Sigmoid colon (tissue), 7 donors: ENCODE results near the gene PLXNA4. TPM values are rescaled to one million over a fixed set of nuclear protein-coding genes. Genes with fewer than 3 reads are reported as not detected.
"Not testable (repeated sequence)": the region's sequence is repeated elsewhere in the genome, so short reads cannot be mapped to it uniquely, and the experiment has no call there.

Experiments used
- DNase-seq: peaks from one replicate; pipeline ENCODE4 v3.0.0-alpha.2; 2019
- H3K27ac ChIP-seq, 4 donors: fragments of 200-600 bp; sonication (generic); one replicate each; pipeline ENCODE4 v1.5.1; 2016 to 2019; ENCODE audit warnings: mild to moderate bottlenecking in 1 of 4
- H3K27me3 ChIP-seq, 3 donors: fragments of 200-600 bp; sonication (generic); one replicate each; pipeline ENCODE4 v1.5.1; 2019; ENCODE audit warnings: mild to moderate bottlenecking in 1 of 3
- H3K36me3 ChIP-seq, 4 donors: fragments of 200-600 bp; sonication (generic); one replicate each; pipeline ENCODE4 v1.5.1; 2016 to 2019
- H3K4me1 ChIP-seq, 4 donors: fragments of 200-600 bp; sonication (generic); one replicate each; pipeline ENCODE4 v1.5.1; 2017 to 2019
- H3K4me3 ChIP-seq, 4 donors: fragments of 200-600 bp; sonication (generic); one replicate each; pipeline ENCODE4 v1.5.1; 2017 to 2019; ENCODE audit warnings: mild to moderate bottlenecking in 2 of 4, moderate library complexity in 1 of 4
- H3K9me3 ChIP-seq, 4 donors: fragments of 200-600 bp in 3 of 4; sonication (generic) in 3 of 4; one replicate each; pipeline versions ENCODE4 v1.5.1 to v1.6.1; 2013 to 2019
- EP300 ChIP-seq, 4 donors: sonication (generic); formaldehyde crosslinking; IDR thresholded peaks; one replicate each; pipeline ENCODE4 v1.6.1; 2017; ENCODE audit warnings: antibody characterized with exemption in 4 of 4
- POLR2A ChIP-seq, 2 donors: fragments of 450-650 bp; IDR thresholded peaks; one replicate each; pipeline ENCODE4 v1.6.1; 2016; ENCODE audit warnings: antibody characterized with exemption in 2 of 2, mild to moderate bottlenecking in 2 of 2, moderate library complexity in 2 of 2
- POLR2AphosphoS5 ChIP-seq, 4 donors: sonication (generic); formaldehyde crosslinking; IDR thresholded peaks; one replicate each; pipeline ENCODE4 v1.6.1; 2017; ENCODE audit warnings: antibody characterized with exemption in 4 of 4
- whole genome bisulfite sequencing, 2 donors: extraction: QIAGEN DNeasy Blood & Tissue Kit; methylation state at CpG; one replicate each; pipeline ENCODE4 v1.1.7; 2013; 5-methylcytosine and 5-hydroxymethylcytosine counted together
- intact Hi-C: fragments of 100-400 bp; cut with DNase I; formaldehyde crosslinking; loops from one replicate; pipeline ENCODE4 v1.15.1; 2023
- polyA plus RNA-seq, 3 donors: library from polyadenylated mRNA; stranded (reverse); fragments of 200-250 nt; gene quantifications; one replicate each; pipeline ENCODE4 v1.2.3, GENCODE V29; 2013
- total RNA-seq, 4 donors: library from RNA; depleted of rRNA; stranded (reverse); fragments of >200 nt; gene quantifications; one replicate each; pipeline ENCODE4 v1.1.0, GENCODE V29; 2016
- TF ChIP-seq, protein P1 (sequence below), 4 experiments: fragments of 450-650 bp in 3 of 4; fragments of 200-600 bp in 1 of 4; IDR thresholded peaks; one replicate each; pipeline ENCODE4 v1.5.1; 2016 to 2019; ENCODE audit warnings: antibody characterized with exemption in 4 of 4, mild to moderate bottlenecking in 3 of 4, moderate library complexity in 2 of 4
- donor health status: healthy with polysubstance abuse.
- donor health status: Bipolar disorder and iron deficiency.
- donor health status: healthy.

PLXNA4 gene
- total and polyA plus RNA-seq, 7 donors: under 0.01 to 10.5 (median 3.7) TPM; not detected in 1

GRCh38 chr7:132171130-132171576 lies 405.1 kb downstream of the PLXNA4 start:
- no peak overlapping the region for H3K4me3 ChIP-seq
- no peak overlapping the region for H3K27ac ChIP-seq
- intact Hi-C loops: no loop called here
- no peaks in the 10 kb centered on the region for H3K4me1 ChIP-seq
- no peaks in the 10 kb centered on the region for H3K9me3 ChIP-seq
- peak; percentile 20 for DNase-seq
- H3K27me3 ChIP-seq: no peaks in the 10 kb centered on the region
- TF ChIP-seq, protein P1, sequence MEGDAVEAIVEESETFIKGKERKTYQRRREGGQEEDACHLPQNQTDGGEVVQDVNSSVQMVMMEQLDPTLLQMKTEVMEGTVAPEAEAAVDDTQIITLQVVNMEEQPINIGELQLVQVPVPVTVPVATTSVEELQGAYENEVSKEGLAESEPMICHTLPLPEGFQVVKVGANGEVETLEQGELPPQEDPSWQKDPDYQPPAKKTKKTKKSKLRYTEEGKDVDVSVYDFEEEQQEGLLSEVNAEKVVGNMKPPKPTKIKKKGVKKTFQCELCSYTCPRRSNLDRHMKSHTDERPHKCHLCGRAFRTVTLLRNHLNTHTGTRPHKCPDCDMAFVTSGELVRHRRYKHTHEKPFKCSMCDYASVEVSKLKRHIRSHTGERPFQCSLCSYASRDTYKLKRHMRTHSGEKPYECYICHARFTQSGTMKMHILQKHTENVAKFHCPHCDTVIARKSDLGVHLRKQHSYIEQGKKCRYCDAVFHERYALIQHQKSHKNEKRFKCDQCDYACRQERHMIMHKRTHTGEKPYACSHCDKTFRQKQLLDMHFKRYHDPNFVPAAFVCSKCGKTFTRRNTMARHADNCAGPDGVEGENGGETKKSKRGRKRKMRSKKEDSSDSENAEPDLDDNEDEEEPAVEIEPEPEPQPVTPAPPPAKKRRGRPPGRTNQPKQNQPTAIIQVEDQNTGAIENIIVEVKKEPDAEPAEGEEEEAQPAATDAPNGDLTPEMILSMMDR (IDR thresholded peaks at IDR 0.05): no peak
- TF ChIP-seq POLR2A (IDR thresholded peaks at IDR 0.05) (no peak), POLR2AphosphoS5 (IDR thresholded peaks at IDR 0.05) (no peak), EP300 (IDR thresholded peaks at IDR 0.05) (no peak)
- no peaks in the 10 kb centered on the region for H3K36me3 ChIP-seq
- 57 to 78% methylated on average over 5 of the region's 5 CpGs for WGBS, 2 donors

DNA sequence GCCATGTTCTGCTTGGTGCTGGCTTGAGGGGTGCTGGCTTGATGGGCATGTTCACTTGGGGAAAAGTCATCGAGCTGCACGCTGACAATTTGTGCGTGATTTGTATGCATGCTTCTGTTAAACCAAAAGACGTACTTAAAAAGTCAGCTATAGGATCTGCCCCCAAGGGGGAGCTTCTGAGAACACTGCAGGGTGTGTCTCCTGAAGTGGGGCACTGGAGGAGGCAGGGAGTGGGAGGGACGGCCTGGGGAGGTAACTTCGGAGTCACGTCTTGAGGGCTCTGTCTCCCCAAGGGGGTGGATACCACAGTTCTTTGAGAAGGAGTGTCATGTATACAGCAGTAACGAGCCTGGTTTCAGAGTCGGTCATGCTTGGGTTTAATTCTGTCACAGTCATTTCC lies 406.5 kb downstream of the PLXNA4 start:
- DNase-seq: no peak
- Histone ChIP-seq H3K36me3 (no peaks in the 10 kb centered on the region), H3K27me3 (no peaks in the 10 kb centered on the region), H3K4me3 (no peak overlapping the region), H3K27ac (no peak overlapping the region), H3K4me1 (no peaks in the 10 kb centered on the region), H3K9me3 (no peaks in the 10 kb centered on the region)
- TF ChIP-seq, protein P1 (IDR thresholded peaks at IDR 0.05): no peak
- no peak for TF ChIP-seq POLR2AphosphoS5 (IDR thresholded peaks at IDR 0.05)
- no peak for TF ChIP-seq EP300 (IDR thresholded peaks at IDR 0.05)
- TF ChIP-seq POLR2A (IDR thresholded peaks at IDR 0.05): no peak
- intact Hi-C loops: no loop called here
- WGBS, 2 donors: 65 to 79% methylated on average over 9 of the region's 9 CpGs

- H3K4me3 ChIP-seq: no peak overlapping the region
- H3K9me3 ChIP-seq: no peaks in the 10 kb centered on the region
- intact Hi-C loops: no loop called here
- DNase-seq: no peak
- TF ChIP-seq EP300 (IDR thresholded peaks at IDR 0.05) (no peak), POLR2AphosphoS5 (IDR thresholded peaks at IDR 0.05) (no peak), POLR2A (IDR thresholded peaks at IDR 0.05) (no peak)
- TF ChIP-seq, protein P1 (IDR thresholded peaks at IDR 0.05): no peak
- H3K4me1 ChIP-seq: no peaks in the 10 kb centered on the region
- H3K36me3 ChIP-seq: no peaks in the 10 kb centered on the region
- 93 to 96% methylated on average over 17 of the region's 17 CpGs for WGBS, 2 donors
- H3K27me3 ChIP-seq: no peaks in the 10 kb centered on the region
- H3K27ac ChIP-seq: no peak overlapping the region
Measured at GRCh38 chr7:132168239-132168638, 408.0 kb downstream of the PLXNA4 start.

DNA sequence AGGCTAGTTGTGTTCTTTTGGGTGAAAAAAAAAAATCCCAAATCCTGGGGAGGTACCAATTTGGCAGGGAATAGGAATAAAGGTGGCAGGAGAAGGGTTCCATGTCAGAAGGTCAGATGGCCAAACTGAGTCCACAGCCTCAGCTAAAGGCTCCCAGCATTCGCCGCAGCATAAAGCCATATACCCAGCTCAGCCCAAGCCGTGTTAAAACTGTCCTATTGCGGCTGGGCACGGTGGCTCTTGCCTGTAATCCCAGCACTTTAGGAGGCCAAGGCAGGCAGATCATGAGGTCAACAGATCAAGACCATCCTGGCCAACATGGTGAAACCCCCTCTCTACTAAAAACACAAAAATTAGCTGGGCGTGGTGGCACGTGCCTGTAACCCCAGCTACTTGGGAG lies 410.6 kb downstream of the PLXNA4 start:
- H3K4me1 ChIP-seq, DNase-seq, H3K4me3 ChIP-seq, intact Hi-C loops, H3K27me3 ChIP-seq, H3K9me3 ChIP-seq, H3K27ac ChIP-seq, H3K36me3 ChIP-seq: not testable (repeated sequence)
- WGBS, 2 donors: 90 to 92% methylated on average over 7 of the region's 7 CpGs

GRCh38 chr7:132164558-132165125 lies 411.6 kb downstream of the PLXNA4 start:
- intact Hi-C loops: no loop called here
- H3K36me3 ChIP-seq: no peaks in the 10 kb centered on the region
- no peak overlapping the region for H3K4me3 ChIP-seq
- no peaks in the 10 kb centered on the region for H3K9me3 ChIP-seq
- 89 to 94% methylated on average over 12 of the region's 12 CpGs for WGBS, 2 donors
- H3K27ac ChIP-seq: no peak overlapping the region
- no peaks in the 10 kb centered on the region for H3K4me1 ChIP-seq
- no peak for DNase-seq
- no peak for TF ChIP-seq POLR2AphosphoS5 (IDR thresholded peaks at IDR 0.05)
- TF ChIP-seq, protein P1 (IDR thresholded peaks at IDR 0.05): no peak
- H3K27me3 ChIP-seq: no peaks in the 10 kb centered on the region
